ENCODE measurements around the gene EPS8.
A peak's percentile ranks its signal among the peaks of the same experiment; 100 is the strongest.

EPS8 gene

DNA sequence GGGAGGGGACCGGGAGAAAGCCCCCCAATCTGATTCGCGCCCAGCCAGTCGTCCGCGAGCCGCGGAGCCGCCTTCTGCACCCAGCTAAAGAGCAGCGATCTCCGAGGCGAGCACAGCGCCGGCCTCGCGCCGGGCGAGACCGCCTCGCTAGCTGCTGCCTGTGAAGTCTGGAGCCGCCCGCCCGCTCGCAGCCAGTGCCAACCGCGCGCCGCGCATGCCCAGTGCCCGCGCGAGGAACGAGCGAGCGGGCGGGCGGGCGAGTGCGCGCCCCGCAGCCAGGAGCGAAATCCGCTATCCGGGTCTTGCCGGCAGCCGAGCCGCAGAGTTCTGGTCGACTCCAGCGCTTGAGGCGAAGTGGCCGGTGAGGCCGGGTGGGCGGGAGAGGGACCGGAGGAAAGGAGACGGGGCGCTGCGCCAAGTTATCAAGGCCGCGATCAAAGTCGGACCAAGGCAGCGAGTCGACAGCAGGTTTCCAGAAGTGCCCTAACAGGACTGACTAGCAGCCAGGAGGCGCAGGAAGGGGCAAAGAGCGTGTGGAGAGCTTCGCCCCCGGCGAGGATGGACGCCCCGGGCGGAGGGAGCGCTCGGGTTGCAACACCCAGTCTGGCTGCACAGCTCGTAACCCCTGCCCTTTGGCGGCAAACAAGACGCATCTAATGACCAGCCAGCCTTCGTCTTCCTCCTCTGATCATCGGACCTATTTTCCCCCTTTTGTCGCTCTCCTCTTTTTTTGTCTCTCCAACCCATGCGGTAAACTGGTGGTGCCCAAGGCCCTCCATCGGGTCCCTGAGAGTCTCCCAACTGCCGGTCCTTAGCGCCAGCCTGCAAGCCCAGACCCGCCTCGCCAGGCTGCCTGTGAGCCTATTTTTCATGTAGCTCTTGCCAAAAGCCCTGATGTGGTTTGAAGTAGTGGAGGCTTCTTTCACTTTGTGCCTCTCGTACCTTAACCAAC is at the start of gene EPS8:
Gene EPS8 (minus strand): TSS at position 169 of the 952 bp plus-strand sequence. CDS start 106,437 bp downstream, outside the sequence.
- peak; percentile 74 for TF ChIP-seq POLR2A (IDR thresholded peaks at IDR 0.05; ENCODE audit: low read depth, low read length)
- peak; percentile 27 for FAIRE-seq
- DNase-seq (ENCODE audit: insufficient read length, low spot score) = peak; percentile 63

GRCh38 chr12:15837141-15837790 is 48.1 kb upstream of the EPS8 start:
- FAIRE-seq (no peak), DNase-seq (ENCODE audit: insufficient read length, low spot score) (no peak)
- no peak for TF ChIP-seq POLR2A (IDR thresholded peaks at IDR 0.05; ENCODE audit: low read depth, low read length)

- DNase-seq (ENCODE audit: insufficient read length, low spot score) = no peak
- no peak for TF ChIP-seq POLR2A (IDR thresholded peaks at IDR 0.05; ENCODE audit: low read depth, low read length)
- FAIRE-seq = no peak
These were observed 45.4 kb upstream of the EPS8 start for GRCh38 chr12:15834575-15834974.

DNA sequence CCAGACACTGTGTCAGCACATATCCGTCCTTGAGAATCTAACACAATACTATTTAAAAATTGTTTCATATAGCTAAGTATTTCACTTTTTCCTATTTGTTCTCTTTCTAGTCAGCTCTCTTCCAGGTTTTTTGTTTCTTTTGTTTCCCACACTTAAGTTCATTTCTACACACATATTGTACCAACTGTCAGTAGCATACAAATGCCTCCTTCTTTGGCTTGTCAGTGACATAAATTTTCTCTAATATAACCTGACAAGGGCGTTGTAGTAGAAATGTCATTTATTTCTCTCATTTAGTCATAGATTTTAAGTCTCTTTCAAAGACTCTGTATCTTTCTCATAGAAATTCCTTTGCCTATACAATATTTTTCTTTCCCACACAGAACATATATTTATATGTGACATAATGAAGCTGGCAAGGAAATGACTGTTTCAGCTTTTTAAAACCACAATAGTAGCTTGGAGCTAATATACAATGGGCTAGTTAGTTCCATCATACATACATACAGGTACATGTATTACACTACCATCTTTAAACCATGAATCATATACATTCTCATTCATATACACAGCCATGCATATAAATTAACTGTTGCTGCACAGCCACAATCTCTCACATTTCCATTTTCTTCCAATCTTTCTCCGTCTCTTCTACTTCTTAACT is 42.3 kb upstream of the EPS8 start:
- TF ChIP-seq POLR2A (IDR thresholded peaks at IDR 0.05; ENCODE audit: low read depth, low read length) = no peak
- no peak for FAIRE-seq
- no peak for DNase-seq (ENCODE audit: insufficient read length, low spot score)

DNA sequence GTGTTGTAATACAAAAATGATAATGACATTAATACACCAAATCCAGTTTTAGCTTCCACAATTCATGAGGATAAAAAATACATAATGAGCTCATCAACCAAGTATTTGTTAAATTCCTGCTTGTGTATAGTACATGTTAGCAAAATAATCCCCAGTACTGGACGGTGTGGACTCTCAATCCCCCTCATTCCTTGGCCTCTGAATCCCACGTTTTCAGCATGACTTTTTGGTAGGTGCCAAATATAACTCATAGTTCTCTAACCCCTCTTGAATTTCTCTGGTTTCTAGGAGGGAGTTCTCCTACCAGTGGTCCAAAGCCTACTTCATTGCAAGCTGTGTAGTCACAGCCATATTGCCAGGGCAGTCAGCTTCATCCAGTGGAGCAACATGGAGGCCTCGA is 41.4 kb upstream of the EPS8 start:
- FAIRE-seq (peak; percentile 82), DNase-seq (ENCODE audit: insufficient read length, low spot score) (no peak)

DNA sequence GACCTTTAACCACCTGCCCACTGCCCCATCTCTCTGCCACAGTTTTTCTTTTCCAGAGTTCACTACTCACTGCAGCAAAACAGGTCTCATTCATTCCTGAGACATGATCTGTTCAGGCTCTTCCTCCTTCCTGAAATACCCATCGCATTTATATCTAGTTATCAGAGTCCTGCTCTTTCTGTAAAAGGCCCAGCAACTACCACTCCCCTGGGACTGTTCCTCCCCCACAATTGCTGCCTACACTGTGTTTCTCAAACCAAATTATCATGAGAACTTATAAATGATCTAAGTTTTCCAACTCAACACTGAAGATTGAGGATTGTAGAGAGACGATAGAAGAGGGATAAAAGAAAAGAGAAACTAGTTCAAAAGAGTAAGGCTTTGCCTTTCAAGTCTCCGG is 40.8 kb upstream of the EPS8 start:
- no peak for TF ChIP-seq POLR2A (IDR thresholded peaks at IDR 0.05; ENCODE audit: low read depth, low read length)
- FAIRE-seq (peak; percentile 83), DNase-seq (ENCODE audit: insufficient read length, low spot score) (no peak)

More for the DNA sequence above, 41.4 kb upstream of the EPS8 start:
- no peak for TF ChIP-seq POLR2A (IDR thresholded peaks at IDR 0.05; ENCODE audit: low read depth, low read length)

GRCh38 chr12:15829255-15829654 is 40.1 kb upstream of the EPS8 start:
- no peak for TF ChIP-seq POLR2A (IDR thresholded peaks at IDR 0.05; ENCODE audit: low read depth, low read length)
- DNase-seq (ENCODE audit: insufficient read length, low spot score) (no peak), FAIRE-seq (no peak)

DNA sequence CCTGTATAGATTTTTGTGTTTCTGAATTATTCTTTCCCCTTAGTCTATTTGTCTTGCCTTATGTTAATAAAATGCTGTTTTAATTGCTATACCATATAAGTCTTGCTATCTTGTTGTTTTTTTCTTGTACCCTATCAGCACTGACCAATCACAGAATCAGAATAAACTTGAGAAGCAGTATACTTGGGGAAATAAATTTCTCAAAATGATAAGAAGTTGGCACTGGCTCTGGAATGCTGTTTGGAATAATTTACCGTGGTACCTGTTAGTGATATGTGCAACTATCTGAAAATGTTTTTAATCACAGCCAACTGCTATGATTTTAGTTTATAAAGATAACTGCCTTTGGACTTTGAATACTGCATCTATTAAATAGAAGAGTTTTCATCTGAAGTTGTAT is 37.9 kb upstream of the EPS8 start:
- FAIRE-seq (no peak), DNase-seq (ENCODE audit: insufficient read length, low spot score) (no peak)
- TF ChIP-seq POLR2A (IDR thresholded peaks at IDR 0.05; ENCODE audit: low read depth, low read length) = no peak

- DNase-seq (ENCODE audit: insufficient read length, low spot score) (no peak), FAIRE-seq (no peak)
- no peak for TF ChIP-seq POLR2A (IDR thresholded peaks at IDR 0.05; ENCODE audit: low read depth, low read length)
These were observed 35.3 kb upstream of the EPS8 start for GRCh38 chr12:15824516-15824915.

- TF ChIP-seq POLR2A (IDR thresholded peaks at IDR 0.05; ENCODE audit: low read depth, low read length) = no peak
- DNase-seq (ENCODE audit: insufficient read length, low spot score) (no peak), FAIRE-seq (no peak)
These were observed 34.4 kb upstream of the EPS8 start for GRCh38 chr12:15823360-15824128.

GRCh38 chr12:15819644-15820437 is 30.7 kb upstream of the EPS8 start:
- DNase-seq (ENCODE audit: insufficient read length, low spot score) (no peak), FAIRE-seq (no peak)
- TF ChIP-seq POLR2A (IDR thresholded peaks at IDR 0.05; ENCODE audit: low read depth, low read length) = no peak

- TF ChIP-seq POLR2A (IDR thresholded peaks at IDR 0.05; ENCODE audit: low read depth, low read length) = no peak
- DNase-seq (ENCODE audit: insufficient read length, low spot score) (no peak), FAIRE-seq (no peak)
These were observed 29.2 kb upstream of the EPS8 start for GRCh38 chr12:15818418-15818817.

- DNase-seq (ENCODE audit: insufficient read length, low spot score) = no peak
- TF ChIP-seq POLR2A (IDR thresholded peaks at IDR 0.05; ENCODE audit: low read depth, low read length) = no peak
- FAIRE-seq = peak; percentile 45
These were observed 26.5 kb upstream of the EPS8 start for GRCh38 chr12:15815730-15816129.
